A673 (cell line): Measurements from ENCODE around the gene ARHGAP24. TPM values are rescaled to one million over a fixed set of nuclear protein-coding genes. Genes with fewer than 3 reads are reported as not detected.

ENCODE experiments used
- BruUV-seq: library from RNA; stranded (reverse); fragments of 400-500 nt; replicated peaks from 2 replicates; lab custom pipeline; 2021; lab: Mats Ljungman, UMichigan
- CTCF ChIA-PET: fragments of 300-600 bp; sonication (Branson Sonifier 250); formaldehyde crosslinking; loops from one replicate; lab custom pipeline; 2022; ENCODE audit warnings: antibody characterized with exemption; lab: Charles Lee
- POLR2A ChIA-PET: fragments of 300-600 bp; sonication (Branson Sonifier 250); formaldehyde crosslinking; loops from one replicate; lab custom pipeline; 2022; ENCODE audit warnings: antibody characterized with exemption; ENCODE audit not compliant: low non-redundant PET; lab: Charles Lee
- DNase-seq: peaks from one replicate; pipeline ENCODE4 v3.0.0-alpha.2; 2015; ENCODE audit warnings: low spot score
- H3K27ac ChIP-seq: fragments of 200-600 bp; sonication (generic); 2 replicates; pipeline ENCODE4 v1.5.1; 2016; ENCODE audit warnings: mixed run types, low read depth, mild to moderate bottlenecking, mixed read lengths, antibody characterized with exemption, low read length; ENCODE audit not compliant: poor library complexity, severe bottlenecking
- H3K27me3 ChIP-seq: fragments of 200-600 bp; sonication (generic); replicated peaks from 2 replicates; pipeline ENCODE4 v1.6.1; 2017; ENCODE audit warnings: mixed run types, low read depth, mild to moderate bottlenecking, mixed read lengths, antibody characterized with exemption, low read length; ENCODE audit not compliant: insufficient read depth, poor library complexity
- H3K36me3 ChIP-seq: fragments of 200-600 bp; sonication (generic); 2 replicates; pipeline ENCODE4 v1.6.1; 2016; ENCODE audit warnings: mixed run types, mild to moderate bottlenecking, mixed read lengths, antibody characterized with exemption, low read length; ENCODE audit not compliant: insufficient read depth, poor library complexity, severe bottlenecking
- H3K4me1 ChIP-seq: fragments of 200-600 bp; sonication (generic); 2 replicates; pipeline ENCODE4 v1.6.1; 2017; ENCODE audit warnings: mixed run types, mild to moderate bottlenecking, mixed read lengths, antibody characterized with exemption, low read length; ENCODE audit not compliant: insufficient read depth, poor library complexity, severe bottlenecking
- H3K4me3 ChIP-seq: fragments of 200-600 bp; sonication (generic); 2 replicates; pipeline ENCODE4 v1.5.1; 2016; ENCODE audit warnings: low read depth, mixed run types, mild to moderate bottlenecking, mixed read lengths, low read length; ENCODE audit not compliant: poor library complexity, severe bottlenecking
- H3K9me3 ChIP-seq: fragments of 200-600 bp; sonication (generic); 2 replicates; pipeline ENCODE4 v1.6.1; 2016; ENCODE audit warnings: mixed run types, low read depth, mild to moderate bottlenecking, mixed read lengths, antibody characterized with exemption, low read length; ENCODE audit not compliant: poor library complexity, severe bottlenecking
- EZH2 ChIP-seq: fragments of 200-600 bp; sonication (generic); IDR thresholded peaks from 2 replicates; pipeline ENCODE4 v1.6.1; 2017; ENCODE audit warnings: borderline replicate concordance, low read depth, mild to moderate bottlenecking, mixed read lengths, antibody characterized with exemption, low read length; ENCODE audit not compliant: poor library complexity, severe bottlenecking
- intact Hi-C: fragments of 100-400 bp; cut with micrococcal nuclease; formaldehyde crosslinking; loops from one replicate; pipeline ENCODE4 v1.10.0; 2022; ENCODE audit not compliant: unreplicated experiment
- total RNA-seq: library from RNA; stranded (reverse); gene quantifications from 2 replicates; pipeline ENCODE4 v1.2.3, GENCODE V29; 2021
- TF ChIP-seq, protein P1 (sequence below): fragments of 300-800, 200-600 bp; sonication (generic); conservative IDR thresholded peaks from 2 replicates; pipeline ENCODE4 v1.5.1; 2017; ENCODE audit warnings: low read depth, mild to moderate bottlenecking, antibody characterized with exemption, low read length, moderate library complexity, mixed read lengths

ARHGAP24 gene
- total RNA-seq, 1 experiment from 2014 or later = 5.8 TPM

DNA sequence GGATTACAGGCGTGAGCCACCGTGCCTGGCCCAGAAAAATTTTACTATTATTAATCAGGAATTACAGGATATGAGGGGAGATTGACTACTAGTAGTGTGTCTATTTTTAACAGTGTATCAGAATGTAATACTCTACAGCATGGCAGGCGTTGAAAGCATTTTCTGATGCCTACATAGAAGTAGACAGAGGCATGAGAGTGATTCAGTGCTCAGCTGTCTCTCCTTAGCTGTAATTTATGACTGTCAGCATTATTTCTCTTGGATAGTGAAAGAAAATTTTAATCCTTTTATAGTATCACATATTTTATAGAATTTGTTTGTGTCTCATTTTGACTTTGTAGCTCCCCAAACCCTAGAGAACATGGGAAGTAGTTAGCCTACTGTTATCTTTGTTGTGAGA lies 20.7 kb downstream of the ARHGAP24 start:
- BruUV-seq = no TSS peak
- POLR2A ChIA-PET = no interaction called here
- TF ChIP-seq, protein P1, sequence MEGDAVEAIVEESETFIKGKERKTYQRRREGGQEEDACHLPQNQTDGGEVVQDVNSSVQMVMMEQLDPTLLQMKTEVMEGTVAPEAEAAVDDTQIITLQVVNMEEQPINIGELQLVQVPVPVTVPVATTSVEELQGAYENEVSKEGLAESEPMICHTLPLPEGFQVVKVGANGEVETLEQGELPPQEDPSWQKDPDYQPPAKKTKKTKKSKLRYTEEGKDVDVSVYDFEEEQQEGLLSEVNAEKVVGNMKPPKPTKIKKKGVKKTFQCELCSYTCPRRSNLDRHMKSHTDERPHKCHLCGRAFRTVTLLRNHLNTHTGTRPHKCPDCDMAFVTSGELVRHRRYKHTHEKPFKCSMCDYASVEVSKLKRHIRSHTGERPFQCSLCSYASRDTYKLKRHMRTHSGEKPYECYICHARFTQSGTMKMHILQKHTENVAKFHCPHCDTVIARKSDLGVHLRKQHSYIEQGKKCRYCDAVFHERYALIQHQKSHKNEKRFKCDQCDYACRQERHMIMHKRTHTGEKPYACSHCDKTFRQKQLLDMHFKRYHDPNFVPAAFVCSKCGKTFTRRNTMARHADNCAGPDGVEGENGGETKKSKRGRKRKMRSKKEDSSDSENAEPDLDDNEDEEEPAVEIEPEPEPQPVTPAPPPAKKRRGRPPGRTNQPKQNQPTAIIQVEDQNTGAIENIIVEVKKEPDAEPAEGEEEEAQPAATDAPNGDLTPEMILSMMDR = no peak
- no peak for TF ChIP-seq EZH2
- Histone ChIP-seq H3K4me1 (peaks cover 17% of the 10 kb centered on the region), H3K27me3 (no peaks in the 10 kb centered on the region), H3K27ac (peak overlapping the region; percentile 70), H3K36me3 (no peaks in the 10 kb centered on the region), H3K4me3 (peak overlapping the region; percentile 12), H3K9me3 (no peaks in the 10 kb centered on the region)
- DNase-seq = peak; percentile 18
- CTCF ChIA-PET = no interaction called here
- intact Hi-C loops = loop anchor here (10.0 kb wide), 1 partner anchor 249 kb away; no protein-coding TSS in a partner anchor

- Histone ChIP-seq H3K4me1 (peaks cover 17% of the 10 kb centered on the region), H3K27ac (peak overlapping the region; percentile 70), H3K27me3 (no peaks in the 10 kb centered on the region), H3K9me3 (no peaks in the 10 kb centered on the region), H3K36me3 (no peaks in the 10 kb centered on the region), H3K4me3 (peak overlapping the region; percentile 12)
- DNase-seq = peak; percentile 21
- no TSS peak for BruUV-seq
- intact Hi-C loops = loop anchor here (10.0 kb wide), 1 partner anchor 249 kb away; no protein-coding TSS in a partner anchor
- ChIA-PET CTCF (no interaction called here), POLR2A (no interaction called here)
- TF ChIP-seq, protein P1 = no peak
- no peak for TF ChIP-seq EZH2
Observed at GRCh38 chr4:85496126-85496849, 21.3 kb downstream of the ARHGAP24 start.

DNA sequence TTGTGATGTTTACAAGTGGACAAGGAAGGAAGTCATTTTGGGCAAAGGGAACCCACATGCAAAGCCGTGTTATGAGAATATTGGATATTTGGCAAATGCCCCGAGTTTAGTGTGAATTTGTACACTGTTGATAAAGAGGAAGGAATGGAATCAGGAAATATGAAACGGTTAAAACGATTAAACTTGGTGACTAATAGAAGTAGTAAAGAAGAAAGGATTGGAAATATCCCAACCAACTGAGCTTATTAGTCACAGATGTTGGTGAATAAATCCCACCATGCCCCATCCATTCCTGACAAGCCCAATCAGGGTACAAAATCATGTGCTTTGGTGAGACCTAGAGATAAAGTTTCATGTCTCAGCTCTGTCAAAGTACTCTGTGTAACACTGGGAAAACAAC lies 22.0 kb downstream of the ARHGAP24 start:
- Histone ChIP-seq H3K9me3 (no peaks in the 10 kb centered on the region), H3K27me3 (no peaks in the 10 kb centered on the region), H3K4me3 (no peak overlapping the region), H3K27ac (peak overlapping the region; percentile 70), H3K4me1 (peaks cover 11% of the 10 kb centered on the region), H3K36me3 (no peaks in the 10 kb centered on the region)
- ChIA-PET CTCF (no interaction called here), POLR2A (no interaction called here)
- DNase-seq = peak; percentile 82
- intact Hi-C loops = loop anchor here (10.0 kb wide), 1 partner anchor 248 kb away; no protein-coding TSS in a partner anchor
- TF ChIP-seq EZH2 = no peak
- TF ChIP-seq, protein P1 = no peak
- BruUV-seq = no TSS peak
